CD4-positive, alpha-beta T cell treated with Interferon alpha-2 for 1 hour (primary cell): ENCODE measurements around the gene SEPTIN5.
"Not testable (repeated sequence)": the region's sequence is repeated elsewhere in the genome, so short reads cannot be mapped to it uniquely, and the experiment has no call there.

Source experiments
- DNase-seq, 2 donors: peaks; one replicate each; pipeline ENCODE4 v3.0.0-alpha.2; 2020 to 2022

Gene SEPTIN5

GRCh38 chr22:19714312-19715187 lies at the start of gene SEPTIN5:
SEPTIN5 (plus strand) TSS chr22:19714503; CDS start chr22:19714589, 86 bp downstream.
- no peak for DNase-seq

- DNase-seq: no peak
Measured at GRCh38 chr22:19664951-19665783, 49.1 kb upstream of the SEPTIN5 start.

GRCh38 chr22:19665784-19666672 lies 48.3 kb upstream of the SEPTIN5 start:
- no peak for DNase-seq

- DNase-seq: no peak
Measured at GRCh38 chr22:19666673-19667593, 47.4 kb upstream of the SEPTIN5 start.

- DNase-seq: no peak
Measured at GRCh38 chr22:19667872-19668740, 46.2 kb upstream of the SEPTIN5 start.

- DNase-seq: no peak
Measured at GRCh38 chr22:19668748-19669147, 45.6 kb upstream of the SEPTIN5 start.

- no peak for DNase-seq
Measured at GRCh38 chr22:19669570-19669969, 44.7 kb upstream of the SEPTIN5 start.

- DNase-seq: no peak
Measured at GRCh38 chr22:19671316-19671715, 43.0 kb upstream of the SEPTIN5 start.

GRCh38 chr22:19672054-19672776 lies 42.1 kb upstream of the SEPTIN5 start:
- DNase-seq: no peak

GRCh38 chr22:19673660-19674059 lies 40.6 kb upstream of the SEPTIN5 start:
- no peak for DNase-seq

GRCh38 chr22:19674129-19674928 lies 40.0 kb upstream of the SEPTIN5 start:
- no peak for DNase-seq

GRCh38 chr22:19674929-19675253 lies 39.4 kb upstream of the SEPTIN5 start:
- no peak for DNase-seq

- no peak for DNase-seq
Measured at GRCh38 chr22:19675428-19675827, 38.9 kb upstream of the SEPTIN5 start.

GRCh38 chr22:19676437-19676836 lies 37.9 kb upstream of the SEPTIN5 start:
- not testable (repeated sequence) for DNase-seq

- no peak for DNase-seq
Measured at GRCh38 chr22:19678949-19679521, 35.3 kb upstream of the SEPTIN5 start.

- peak; percentile 11 to 43 for DNase-seq
Measured at GRCh38 chr22:19679522-19680101, 34.7 kb upstream of the SEPTIN5 start.

- DNase-seq: no peak
Measured at GRCh38 chr22:19680287-19680881, 33.9 kb upstream of the SEPTIN5 start.
